ENCODE data around the gene CSTPP1. TPM values are rescaled to one million over a fixed set of nuclear protein-coding genes. Genes with fewer than 3 reads are reported as not detected.

Gene CSTPP1
- total RNA-seq, 1 donor from 2014 or later: 36.9 TPM

DNA sequence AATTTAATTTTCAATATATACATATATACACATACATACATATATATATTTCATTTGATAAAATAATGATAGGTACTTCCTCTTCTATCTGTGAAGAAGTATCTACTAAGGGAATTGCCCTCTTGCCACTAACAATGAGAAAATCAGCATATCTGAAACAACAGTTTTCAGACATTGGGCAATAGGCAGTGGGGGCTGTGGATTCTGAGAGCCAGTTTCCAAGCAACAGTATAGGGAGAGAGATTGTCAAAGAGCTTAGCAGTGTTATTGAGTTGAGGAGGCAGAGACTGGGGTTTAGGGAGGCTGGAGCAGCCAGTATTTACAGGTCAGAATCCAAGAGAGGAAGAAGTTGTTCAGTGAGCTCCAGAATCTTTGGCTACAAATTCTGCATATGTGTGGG lies 120.8 kb downstream of the CSTPP1 start:
- Mint-ChIP-seq H3K4me1 (ENCODE audit: unreplicated experiment) (peaks cover 8% of the 10 kb centered on the region), H3K27ac (ENCODE audit: unreplicated experiment) (no peak overlapping the region), H3K27me3 (ENCODE audit: unreplicated experiment) (no peaks in the 10 kb centered on the region), H3K36me3 (ENCODE audit: unreplicated experiment) (peaks cover 21% of the 10 kb centered on the region), H3K4me3 (ENCODE audit: unreplicated experiment) (no peak overlapping the region), H3K9me3 (ENCODE audit: unreplicated experiment) (no peaks in the 10 kb centered on the region)
- no peak for DNase-seq (ENCODE audit: extremely low spot score, unreplicated experiment)
- TF ChIP-seq, protein P1, sequence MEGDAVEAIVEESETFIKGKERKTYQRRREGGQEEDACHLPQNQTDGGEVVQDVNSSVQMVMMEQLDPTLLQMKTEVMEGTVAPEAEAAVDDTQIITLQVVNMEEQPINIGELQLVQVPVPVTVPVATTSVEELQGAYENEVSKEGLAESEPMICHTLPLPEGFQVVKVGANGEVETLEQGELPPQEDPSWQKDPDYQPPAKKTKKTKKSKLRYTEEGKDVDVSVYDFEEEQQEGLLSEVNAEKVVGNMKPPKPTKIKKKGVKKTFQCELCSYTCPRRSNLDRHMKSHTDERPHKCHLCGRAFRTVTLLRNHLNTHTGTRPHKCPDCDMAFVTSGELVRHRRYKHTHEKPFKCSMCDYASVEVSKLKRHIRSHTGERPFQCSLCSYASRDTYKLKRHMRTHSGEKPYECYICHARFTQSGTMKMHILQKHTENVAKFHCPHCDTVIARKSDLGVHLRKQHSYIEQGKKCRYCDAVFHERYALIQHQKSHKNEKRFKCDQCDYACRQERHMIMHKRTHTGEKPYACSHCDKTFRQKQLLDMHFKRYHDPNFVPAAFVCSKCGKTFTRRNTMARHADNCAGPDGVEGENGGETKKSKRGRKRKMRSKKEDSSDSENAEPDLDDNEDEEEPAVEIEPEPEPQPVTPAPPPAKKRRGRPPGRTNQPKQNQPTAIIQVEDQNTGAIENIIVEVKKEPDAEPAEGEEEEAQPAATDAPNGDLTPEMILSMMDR (IDR thresholded peaks at IDR 0.05): no peak

DNA sequence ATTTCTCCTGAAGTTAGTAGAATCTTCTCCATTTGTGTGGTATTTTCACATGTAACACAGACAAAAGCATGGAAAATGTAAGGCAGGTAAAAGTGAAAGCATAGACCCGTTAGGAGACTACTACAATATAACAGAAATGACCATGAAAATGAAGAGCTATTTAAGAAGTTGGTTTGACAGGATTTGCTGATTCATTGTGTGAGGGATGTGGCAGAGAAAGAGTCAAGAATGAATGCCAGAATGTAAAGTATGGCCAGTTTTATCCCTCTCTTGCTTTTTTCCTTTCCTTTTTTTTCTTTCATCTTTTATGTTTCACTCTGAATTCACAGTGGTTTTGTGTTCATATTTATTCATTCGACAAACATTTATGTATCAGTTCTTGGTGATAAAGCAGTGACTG lies 124.2 kb downstream of the CSTPP1 start:
- H3K9me3 Mint-ChIP-seq (ENCODE audit: unreplicated experiment): no peaks in the 10 kb centered on the region
- no peaks in the 10 kb centered on the region for H3K27me3 Mint-ChIP-seq (ENCODE audit: unreplicated experiment)
- TF ChIP-seq, protein P1 (IDR thresholded peaks at IDR 0.05): no peak
- H3K4me3 Mint-ChIP-seq (ENCODE audit: unreplicated experiment): no peak overlapping the region
- peak overlapping the region; percentile 4 for H3K27ac Mint-ChIP-seq (ENCODE audit: unreplicated experiment)
- H3K36me3 Mint-ChIP-seq (ENCODE audit: unreplicated experiment): peaks cover 16% of the 10 kb centered on the region
- DNase-seq (ENCODE audit: extremely low spot score, unreplicated experiment): no peak
- H3K4me1 Mint-ChIP-seq (ENCODE audit: unreplicated experiment): peaks cover 10% of the 10 kb centered on the region

DNA sequence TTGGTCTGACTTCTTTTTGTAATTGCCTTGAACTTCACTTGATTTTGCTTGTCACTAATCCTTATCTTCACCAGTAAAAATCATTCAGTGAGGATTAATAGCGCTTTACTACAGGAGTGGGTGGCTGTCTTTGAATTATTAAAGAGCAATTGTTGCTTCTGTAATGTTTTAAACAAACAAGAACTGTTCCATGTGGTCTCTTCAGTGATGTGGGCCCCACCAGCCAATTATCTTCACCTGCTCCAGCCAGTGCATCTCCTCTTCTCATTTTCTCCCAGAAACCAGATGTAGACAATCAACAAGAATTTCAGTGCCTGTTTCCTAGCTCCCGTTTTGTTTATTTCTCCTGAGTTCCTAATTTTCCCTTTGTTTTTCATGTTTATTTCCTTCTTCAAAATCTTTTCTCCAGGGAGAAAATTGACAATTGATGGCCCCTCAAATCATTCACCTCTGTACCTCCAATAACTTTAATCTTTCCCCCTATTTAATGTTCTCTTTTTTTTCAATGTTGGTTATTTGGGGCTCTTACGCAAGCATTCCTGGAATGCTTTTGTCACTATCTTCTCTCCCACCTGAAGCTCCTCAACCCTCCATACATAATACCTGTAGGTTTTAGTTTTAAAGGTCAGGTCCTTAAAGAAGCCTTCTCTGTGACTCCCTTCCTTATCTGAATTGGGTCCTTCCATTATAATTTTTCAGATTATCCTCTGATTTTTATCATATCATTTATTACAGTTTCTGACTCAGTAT lies 125.0 kb downstream of the CSTPP1 start:
- no peaks in the 10 kb centered on the region for H3K27me3 Mint-ChIP-seq (ENCODE audit: unreplicated experiment)
- TF ChIP-seq, protein P1 (IDR thresholded peaks at IDR 0.05): no peak
- H3K27ac Mint-ChIP-seq (ENCODE audit: unreplicated experiment): no peak overlapping the region
- peaks cover 16% of the 10 kb centered on the region for H3K36me3 Mint-ChIP-seq (ENCODE audit: unreplicated experiment)
- DNase-seq (ENCODE audit: extremely low spot score, unreplicated experiment): no peak
- peaks cover 7% of the 10 kb centered on the region for H3K4me1 Mint-ChIP-seq (ENCODE audit: unreplicated experiment)
- no peaks in the 10 kb centered on the region for H3K9me3 Mint-ChIP-seq (ENCODE audit: unreplicated experiment)
- no peak overlapping the region for H3K4me3 Mint-ChIP-seq (ENCODE audit: unreplicated experiment)

DNA sequence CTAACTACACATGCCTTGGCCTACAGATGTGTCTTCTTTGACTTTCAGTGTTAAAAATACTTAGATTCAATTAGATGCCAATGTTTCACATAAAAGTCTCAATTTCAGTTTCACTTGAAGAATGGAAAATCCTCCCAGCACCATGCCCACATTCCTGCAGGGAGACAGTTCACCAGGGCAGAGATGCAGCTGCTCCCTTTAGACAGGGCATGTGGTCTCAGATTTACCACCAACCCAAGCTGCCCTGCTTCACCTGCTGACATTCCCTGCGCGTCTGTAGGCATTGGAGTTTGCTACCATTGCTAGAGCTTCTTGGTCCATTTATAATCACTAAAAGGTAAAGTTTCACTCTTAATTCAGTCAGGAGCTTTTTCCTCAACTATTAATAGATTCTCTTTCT lies 126.2 kb downstream of the CSTPP1 start:
- TF ChIP-seq, protein P1 (IDR thresholded peaks at IDR 0.05): no peak
- Mint-ChIP-seq H3K4me1 (ENCODE audit: unreplicated experiment) (peaks cover 9% of the 10 kb centered on the region), H3K27ac (ENCODE audit: unreplicated experiment) (no peak overlapping the region), H3K9me3 (ENCODE audit: unreplicated experiment) (no peaks in the 10 kb centered on the region), H3K27me3 (ENCODE audit: unreplicated experiment) (no peaks in the 10 kb centered on the region), H3K4me3 (ENCODE audit: unreplicated experiment) (no peak overlapping the region), H3K36me3 (ENCODE audit: unreplicated experiment) (peaks cover 11% of the 10 kb centered on the region)
- no peak for DNase-seq (ENCODE audit: extremely low spot score, unreplicated experiment)

DNA sequence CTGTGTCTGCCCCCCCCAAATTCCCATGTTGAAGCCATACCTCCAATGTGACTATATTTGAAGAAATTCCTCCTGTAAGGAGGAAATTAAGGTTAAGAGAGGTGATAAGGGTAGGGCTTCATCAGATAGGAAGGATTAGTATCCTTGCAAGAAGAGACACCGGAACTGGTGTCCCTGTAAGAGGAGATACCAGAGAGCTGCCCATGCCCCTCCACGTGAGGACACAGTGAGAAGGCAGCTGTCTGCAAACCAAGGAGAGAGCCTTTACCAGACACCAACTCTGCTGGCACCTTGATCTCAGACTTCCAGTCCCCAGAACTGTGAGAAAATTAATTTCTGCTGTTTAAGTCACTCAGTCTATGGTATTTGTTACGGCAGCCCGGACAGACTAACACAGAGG lies 130.8 kb downstream of the CSTPP1 start:
- no peak for DNase-seq (ENCODE audit: extremely low spot score, unreplicated experiment)
- Mint-ChIP-seq H3K4me1 (ENCODE audit: unreplicated experiment) (peaks cover 11% of the 10 kb centered on the region), H3K27ac (ENCODE audit: unreplicated experiment) (no peak overlapping the region), H3K9me3 (ENCODE audit: unreplicated experiment) (no peaks in the 10 kb centered on the region), H3K36me3 (ENCODE audit: unreplicated experiment) (no peaks in the 10 kb centered on the region), H3K27me3 (ENCODE audit: unreplicated experiment) (no peaks in the 10 kb centered on the region), H3K4me3 (ENCODE audit: unreplicated experiment) (no peak overlapping the region)
- TF ChIP-seq, protein P1 (IDR thresholded peaks at IDR 0.05): no peak
